NCI-H774 (cell line): ENCODE data around the gene INHBE.
"Not testable (repeated sequence)": the region's sequence is repeated elsewhere in the genome, so short reads cannot be mapped to it uniquely, and the experiment has no call there.

Experiments used
- DNase-seq: peaks from one replicate; lab custom pipeline; 2025; lab: John Stamatoyannopoulos, UW

Gene INHBE

DNA sequence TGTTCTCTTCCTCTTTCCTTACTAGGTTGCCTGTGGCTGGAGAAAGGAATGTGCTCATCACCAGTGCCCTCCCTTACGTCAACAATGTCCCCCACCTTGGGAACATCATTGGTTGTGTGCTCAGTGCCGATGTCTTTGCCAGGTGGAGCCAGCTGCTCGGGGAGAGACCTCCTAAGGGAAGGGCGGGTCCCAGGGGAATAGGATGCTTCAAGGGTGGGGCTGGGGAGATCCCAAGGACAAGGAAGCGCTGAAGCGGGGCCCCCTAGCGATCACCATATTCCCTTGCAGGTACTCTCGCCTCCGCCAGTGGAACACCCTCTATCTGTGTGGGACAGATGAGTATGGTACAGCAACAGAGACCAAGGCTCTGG lies 43.0 kb downstream of the INHBE start:
- no peak for DNase-seq

- no peak for DNase-seq
These were observed 43.5 kb downstream of the INHBE start for GRCh38 chr12:57498571-57498970.

GRCh38 chr12:57500213-57500612 lies 45.1 kb downstream of the INHBE start:
- no peak for DNase-seq

DNA sequence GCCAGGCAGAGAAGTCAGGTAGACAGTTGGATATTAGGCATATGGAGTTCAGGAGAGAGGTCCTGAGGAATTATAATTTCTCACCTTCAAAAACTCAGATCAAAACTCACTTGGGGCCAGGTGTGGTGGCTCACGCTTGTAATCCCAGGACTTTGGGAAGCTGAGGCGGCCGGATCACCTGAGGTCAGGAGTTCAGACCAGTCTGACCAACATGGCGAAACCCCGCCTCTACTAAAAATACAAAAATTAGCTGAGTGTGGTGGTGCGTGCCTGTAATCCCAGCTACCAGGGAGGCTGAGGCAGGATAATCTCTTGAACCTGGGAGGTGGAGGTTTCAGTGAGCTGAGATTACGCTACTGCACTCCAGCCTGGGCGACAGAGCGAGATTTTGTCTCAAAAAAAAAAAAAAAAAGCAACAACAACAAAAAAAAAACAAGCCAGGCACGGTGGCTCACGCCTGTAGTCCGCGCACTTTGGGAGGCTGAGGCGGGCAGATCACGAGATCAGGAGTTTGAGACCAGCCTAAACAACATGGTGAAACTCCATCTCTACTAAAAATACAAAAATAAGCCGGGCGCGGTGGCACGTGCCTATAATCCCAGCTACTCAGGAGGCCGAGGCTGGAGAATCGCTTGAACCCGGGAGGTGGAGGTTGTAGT lies 47.3 kb downstream of the INHBE start:
- DNase-seq = not testable (repeated sequence)

GRCh38 chr12:57506541-57506940 lies 51.4 kb downstream of the INHBE start:
- DNase-seq = not testable (repeated sequence)
